Muscle of leg (tissue), 9 donors: Measurements from ENCODE around the gene BCR. TPM values are rescaled to one million over a fixed set of nuclear protein-coding genes. Genes with fewer than 3 reads are reported as not detected.

ENCODE experiments used
- polyA plus RNA-seq, 8 donors: library from polyadenylated mRNA; unstranded; fragments of 120-200 nt; gene quantifications; one replicate each; pipeline versions ENCODE4 v1.2.1 to v1.2.3, GENCODE V29; 2013; ENCODE audit warnings: inconsistent platforms in 1 of 8, low replicate concordance in 1 of 8; ENCODE audit not compliant: insufficient read length in 8 of 8, insufficient read depth in 1 of 8
- total RNA-seq: library from RNA; stranded (reverse); fragments of 120-200 nt; gene quantifications from one replicate; pipeline ENCODE4 v1.2.4, GENCODE V29; 2013

Gene BCR
- total and polyA plus RNA-seq, 9 donors, result 12.7 to 27.0 (median 17.7) TPM

Other genes starting within 250 kb of the BCR start
- gene GNAZ, start 110.0 kb upstream of the BCR start, total RNA-seq, result 3.0 TPM
- 1 to 10 TPM; 3.0 to 4.8 (median 3.8) TPM for gene GNAZ, start 110.0 kb upstream of the BCR start, polyA plus RNA-seq
- 0.13 TPM for gene RSPH14, start 38.5 kb upstream of the BCR start, total RNA-seq
- gene RSPH14, start 38.5 kb upstream of the BCR start, polyA plus RNA-seq, result 1 to 10 TPM in 3 of 8 donors, under 1 TPM in 5; 0.13 to 3.0 (median 0.84) TPM
- gene RAB36, start 35.0 kb upstream of the BCR start, total RNA-seq, result 1.0 TPM
- 1 to 10 TPM; 1.2 to 2.7 (median 1.6) TPM for gene RAB36, start 35.0 kb upstream of the BCR start, polyA plus RNA-seq